SU-DHL-6 (cell line): ENCODE results near the gene HMCN2.

Experiments
- CTCF ChIP-seq: fragments of 200-600 bp; sonication (generic); IDR thresholded peaks from one replicate; pipeline ENCODE4 v1.5.1; 2017; ENCODE audit warnings: antibody characterized with exemption, mild to moderate bottlenecking, low read length, moderate library complexity; ENCODE audit not compliant: insufficient read depth, poor library complexity, severe bottlenecking
- EZH2phosphoT487 ChIP-seq: fragments of 200-600 bp; sonication (generic), shearing (Covaris generic); conservative IDR thresholded peaks from 2 replicates; pipeline ENCODE4 v1.6.1; 2018; ENCODE audit warnings: mild to moderate bottlenecking, antibody characterized with exemption, low read length, moderate library complexity, mixed read lengths

- no peak for TF ChIP-seq CTCF
- TF ChIP-seq EZH2phosphoT487, result no peak
These were observed 75.6 kb downstream of the HMCN2 start for GRCh38 chr9:130341128-130341527.
